GM12878 (cell line): ENCODE results near the gene SAMSN1. TPM values are rescaled to one million over a fixed set of nuclear protein-coding genes. Genes with fewer than 3 reads are reported as not detected.

Source experiments
- CHD4 ChIP-seq: fragments of 200-600 bp; sonication (generic); IDR thresholded peaks from 2 replicates; pipeline ENCODE4 v1.6.1; 2016; ENCODE audit warnings: mild to moderate bottlenecking
- DPF2 ChIP-seq: fragments of 450-650 bp; IDR thresholded peaks from 2 replicates; pipeline ENCODE4 v1.6.1; 2017; ENCODE audit warnings: mild to moderate bottlenecking
- EGR1 ChIP-seq, 2 experiments: IDR thresholded peaks; 1 replicate in 1 of 2; 2 replicates in 1 of 2; pipeline ENCODE4 v1.6.1; 2011 to 2012; ENCODE audit warnings: low read depth in 2 of 2, low read length in 2 of 2, borderline replicate concordance in 1 of 2, mild to moderate bottlenecking in 1 of 2, moderate library complexity in 1 of 2
- GABPA ChIP-seq: IDR thresholded peaks from 2 replicates; pipeline ENCODE4 v1.6.1; 2014; ENCODE audit warnings: antibody characterized with exemption, low read depth, mild to moderate bottlenecking, inconsistent platforms
- KLF5 ChIP-seq: fragments of 450-650 bp; IDR thresholded peaks from 2 replicates; pipeline ENCODE4 v1.6.1; 2014; ENCODE audit warnings: mild to moderate bottlenecking; ENCODE audit not compliant: partially characterized antibody
- MEF2A ChIP-seq: IDR thresholded peaks from 2 replicates; pipeline ENCODE4 v1.6.1; 2011; ENCODE audit warnings: low read depth, mild to moderate bottlenecking, low read length, moderate library complexity; ENCODE audit not compliant: insufficient read depth
- NFXL1 ChIP-seq: fragments of 450-650 bp; IDR thresholded peaks from 2 replicates; pipeline ENCODE4 v1.6.1; 2017; ENCODE audit warnings: antibody characterized with exemption, mild to moderate bottlenecking, borderline replicate concordance
- NR2F1 ChIP-seq: fragments of 450-650 bp; conservative IDR thresholded peaks from 2 replicates; pipeline ENCODE4 v1.6.1; 2017; ENCODE audit warnings: mild to moderate bottlenecking
- POU2F2 ChIP-seq: IDR thresholded peaks from 3 replicates; pipeline ENCODE4 v1.6.1; 2011; ENCODE audit warnings: low read depth, mild to moderate bottlenecking, low read length, borderline replicate concordance
- RCOR1 ChIP-seq: conservative IDR thresholded peaks from 2 replicates; pipeline ENCODE4 v1.6.1; 2012; ENCODE audit warnings: low read depth, low read length, improper control_type of control experiment
- RELB ChIP-seq: fragments of 450-650 bp; IDR thresholded peaks from 2 replicates; pipeline ENCODE4 v1.6.1; 2017; ENCODE audit warnings: low read depth, mild to moderate bottlenecking, moderate library complexity
- RUNX3 ChIP-seq: IDR thresholded peaks from 2 replicates; pipeline ENCODE4 v1.6.1; 2012; ENCODE audit warnings: low read length, inconsistent platforms
- SKIL ChIP-seq: fragments of 450-650 bp; IDR thresholded peaks from 2 replicates; pipeline ENCODE4 v1.6.1; 2017; ENCODE audit warnings: mild to moderate bottlenecking, low read depth, inconsistent platforms; ENCODE audit not compliant: poor library complexity, severe bottlenecking
- SMARCA5 ChIP-seq: fragments of 450-650 bp; IDR thresholded peaks from 2 replicates; pipeline ENCODE4 v1.6.1; 2017; ENCODE audit warnings: mild to moderate bottlenecking
- SMC3 ChIP-seq: IDR thresholded peaks from 2 replicates; pipeline ENCODE4 v1.6.1; 2011; ENCODE audit warnings: low read length, improper control_type of control experiment, borderline replicate concordance
- SPI1 ChIP-seq: IDR thresholded peaks from 2 replicates; pipeline ENCODE4 v1.6.1; 2011; ENCODE audit warnings: low read depth, mild to moderate bottlenecking, low read length, moderate library complexity, borderline replicate concordance; ENCODE audit not compliant: insufficient read depth
- SREBF2 ChIP-seq: IDR thresholded peaks from 2 replicates; pipeline ENCODE4 v1.6.1; 2012; ENCODE audit warnings: mild to moderate bottlenecking, low read length
- STAT3 ChIP-seq: IDR thresholded peaks from 2 replicates; pipeline ENCODE4 v1.6.1; 2011; ENCODE audit warnings: low read depth, low read length, improper control_type of control experiment
- TBL1XR1 ChIP-seq: IDR thresholded peaks from 2 replicates; pipeline ENCODE4 v1.6.1; 2012; ENCODE audit warnings: low read depth, low read length, improper control_type of control experiment
- TCF3 ChIP-seq: IDR thresholded peaks from 2 replicates; pipeline ENCODE4 v1.6.1; 2012; ENCODE audit warnings: low read depth, mild to moderate bottlenecking, low read length, borderline replicate concordance; ENCODE audit not compliant: insufficient read depth
- USF2 ChIP-seq: IDR thresholded peaks from 2 replicates; pipeline ENCODE4 v1.6.1; 2011; ENCODE audit warnings: low read depth, low read length, improper control_type of control experiment, borderline replicate concordance
- ZNF24 ChIP-seq: fragments of 450-650 bp; IDR thresholded peaks from 2 replicates; pipeline ENCODE4 v1.6.1; 2017; ENCODE audit warnings: antibody characterized with exemption, mild to moderate bottlenecking
- ZSCAN29 ChIP-seq: fragments of 450-650 bp; IDR thresholded peaks from 2 replicates; pipeline ENCODE4 v1.6.1; 2017; ENCODE audit warnings: mild to moderate bottlenecking, moderate library complexity
- polyA plus RNA-seq, 11 experiments: library from polyadenylated mRNA; depleted of rRNA in 4 of 11; unstranded in 6 of 11; stranded (reverse) in 5 of 11; fragments of >200 nt; fragmentation: Nextera tagmentation in 4 of 11; fragmentation: Illumina TruSeq in 1 of 11; extraction: Ambion mirVana in 4 of 11; extraction: Trizol in 1 of 11; gene quantifications; 1 replicate in 1 of 11; 2 replicates in 10 of 11; pipeline versions ENCODE4 v1.2.1 to v1.2.3, GENCODE V29; 2011 to 2016; ENCODE audit warnings: inconsistent platforms in 2 of 11, missing spikeins in 2 of 11, low read depth in 1 of 11
- total RNA-seq, 4 experiments: library from RNA; depleted of rRNA in 3 of 4; stranded (reverse); fragments of >200 nt in 3 of 4; fragmentation: Illumina TruSeq in 1 of 4; extraction: Trizol in 1 of 4; gene quantifications; 2 replicates each; pipeline versions ENCODE4 v1.2.1 to v1.2.3, GENCODE V29; 2013 to 2021
- TF ChIP-seq, protein P1 (sequence below): fragments of 450-650 bp; IDR thresholded peaks from 2 replicates; pipeline ENCODE4 v1.6.1; 2014; ENCODE audit warnings: mild to moderate bottlenecking
- TF ChIP-seq, protein P2 (sequence below): fragments of 450-650 bp; IDR thresholded peaks from 2 replicates; pipeline ENCODE4 v1.6.1; 2016; ENCODE audit warnings: mild to moderate bottlenecking

Gene SAMSN1
- total and polyA plus RNA-seq, 10 of the 15 experiments (the other 5 are each of a cell fraction or from before 2014, with no cell fraction given) = 23.2 to 102 (median 44.9) TPM

DNA sequence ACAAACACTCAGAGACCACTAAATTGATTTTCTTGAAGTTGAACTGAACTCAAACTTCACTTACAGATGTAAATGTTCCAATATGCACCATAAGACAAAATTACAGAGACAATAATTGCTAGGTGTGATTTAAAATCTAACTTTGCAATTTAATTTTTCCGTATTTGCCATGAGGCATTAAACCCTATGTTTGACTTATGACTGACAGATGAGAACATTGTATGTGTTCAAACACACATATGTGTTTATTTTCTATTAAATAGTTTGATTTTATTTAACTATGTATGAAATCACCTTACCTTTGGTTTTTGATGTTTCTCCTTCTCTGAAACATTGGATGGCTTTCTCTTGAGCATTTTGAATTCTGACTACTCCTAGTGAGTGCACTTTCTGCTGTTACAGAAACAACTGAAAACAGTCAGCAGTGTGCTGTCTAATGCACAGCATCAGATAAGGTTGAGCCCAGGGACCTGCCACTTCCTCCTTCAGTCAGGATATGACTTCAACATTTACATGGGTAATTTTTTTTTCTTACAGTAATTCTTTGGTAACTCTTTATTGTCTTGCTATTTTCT, at the start of gene SAMSN1 (continued):
- TF ChIP-seq DPF2 (peak; percentile 27; the same call in 1 of the 2 replicates), EGR1 (IDR thresholded peaks at IDR 0.05; ENCODE audit: borderline replicate concordance in 1 of 2, low read depth in 2 of 2, low read length in 2 of 2) (no peak), POU2F2 (peak; percentile 86), SKIL (peak; percentile 62), CHD4 (no peak), KLF5 (no peak), TCF3 (no peak), GABPA (peak; percentile 76; the same call in 1 of the 2 replicates), RCOR1 (no peak), TBL1XR1 (no peak), ZSCAN29 (no peak), RUNX3 (peak; percentile 54; the same call in 1 of the 2 replicates), SPI1 (peak; percentile 94), ZNF24 (0 out of 2 replicates have a peak, but pooled peaks have one; percentile 50), USF2 (no peak), RELB (no peak), NR2F1 (no peak), SMC3 (no peak; the same call in 1 of the 2 replicates), SMARCA5 (0 out of 2 replicates have a peak, but pooled peaks have one; percentile 59), NFXL1 (no peak), STAT3 (0 out of 2 replicates have a peak, but pooled peaks have one; percentile 41), SREBF2 (no peak), MEF2A (no peak)
- TF ChIP-seq, protein P1, sequence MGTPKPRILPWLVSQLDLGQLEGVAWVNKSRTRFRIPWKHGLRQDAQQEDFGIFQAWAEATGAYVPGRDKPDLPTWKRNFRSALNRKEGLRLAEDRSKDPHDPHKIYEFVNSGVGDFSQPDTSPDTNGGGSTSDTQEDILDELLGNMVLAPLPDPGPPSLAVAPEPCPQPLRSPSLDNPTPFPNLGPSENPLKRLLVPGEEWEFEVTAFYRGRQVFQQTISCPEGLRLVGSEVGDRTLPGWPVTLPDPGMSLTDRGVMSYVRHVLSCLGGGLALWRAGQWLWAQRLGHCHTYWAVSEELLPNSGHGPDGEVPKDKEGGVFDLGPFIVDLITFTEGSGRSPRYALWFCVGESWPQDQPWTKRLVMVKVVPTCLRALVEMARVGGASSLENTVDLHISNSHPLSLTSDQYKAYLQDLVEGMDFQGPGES = no peak
- TF ChIP-seq, protein P2, sequence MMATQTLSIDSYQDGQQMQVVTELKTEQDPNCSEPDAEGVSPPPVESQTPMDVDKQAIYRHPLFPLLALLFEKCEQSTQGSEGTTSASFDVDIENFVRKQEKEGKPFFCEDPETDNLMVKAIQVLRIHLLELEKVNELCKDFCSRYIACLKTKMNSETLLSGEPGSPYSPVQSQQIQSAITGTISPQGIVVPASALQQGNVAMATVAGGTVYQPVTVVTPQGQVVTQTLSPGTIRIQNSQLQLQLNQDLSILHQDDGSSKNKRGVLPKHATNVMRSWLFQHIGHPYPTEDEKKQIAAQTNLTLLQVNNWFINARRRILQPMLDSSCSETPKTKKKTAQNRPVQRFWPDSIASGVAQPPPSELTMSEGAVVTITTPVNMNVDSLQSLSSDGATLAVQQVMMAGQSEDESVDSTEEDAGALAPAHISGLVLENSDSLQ = peak; percentile 78
